Measurements from ENCODE around the gene GPSM1. TPM values are rescaled to one million over a fixed set of nuclear protein-coding genes. Genes with fewer than 3 reads are reported as not detected.

GPSM1 gene
- total RNA-seq, 1 experiment from 2014 or later = 14.2 TPM

DNA sequence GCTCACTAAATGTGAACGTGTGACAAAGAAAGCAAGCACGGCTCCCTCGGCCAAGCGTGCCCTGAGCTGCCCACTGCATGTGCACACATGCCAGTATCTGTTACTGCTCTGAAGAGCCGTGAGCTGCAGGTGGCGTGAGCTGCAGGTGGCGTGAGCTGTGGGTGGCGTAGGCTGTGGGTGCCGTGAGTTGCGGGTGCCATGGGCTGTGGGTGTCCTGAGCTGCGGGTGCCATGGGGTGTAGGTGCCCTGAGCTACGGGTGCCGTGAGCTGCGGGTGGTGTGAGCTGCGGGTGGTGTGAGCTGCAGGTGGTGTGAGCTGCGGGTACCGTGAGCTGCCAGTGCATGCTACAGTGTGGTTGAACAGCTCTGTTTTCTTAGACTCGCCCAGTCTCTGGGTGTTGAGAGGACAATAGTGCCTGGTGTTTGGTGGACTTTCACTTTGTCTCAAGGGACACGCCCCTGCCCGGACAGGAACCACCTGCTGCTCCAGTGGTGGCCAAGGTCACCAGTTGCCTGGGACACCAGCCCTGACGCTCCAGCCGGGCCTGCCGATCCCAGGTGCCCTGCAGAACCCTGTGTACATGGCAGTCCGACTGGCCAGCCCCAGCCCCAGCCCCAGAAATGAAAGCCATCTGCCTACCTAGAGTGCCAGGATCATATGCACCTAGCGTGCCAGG is 30.2 kb upstream of the GPSM1 start (continued):
- TF ChIP-seq, protein P1, sequence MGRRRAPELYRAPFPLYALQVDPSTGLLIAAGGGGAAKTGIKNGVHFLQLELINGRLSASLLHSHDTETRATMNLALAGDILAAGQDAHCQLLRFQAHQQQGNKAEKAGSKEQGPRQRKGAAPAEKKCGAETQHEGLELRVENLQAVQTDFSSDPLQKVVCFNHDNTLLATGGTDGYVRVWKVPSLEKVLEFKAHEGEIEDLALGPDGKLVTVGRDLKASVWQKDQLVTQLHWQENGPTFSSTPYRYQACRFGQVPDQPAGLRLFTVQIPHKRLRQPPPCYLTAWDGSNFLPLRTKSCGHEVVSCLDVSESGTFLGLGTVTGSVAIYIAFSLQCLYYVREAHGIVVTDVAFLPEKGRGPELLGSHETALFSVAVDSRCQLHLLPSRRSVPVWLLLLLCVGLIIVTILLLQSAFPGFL (CRISPR knock-in tag; IDR thresholded peaks at IDR 0.05; ENCODE audit: borderline replicate concordance) = no peak
- TF ChIP-seq, protein P2, sequence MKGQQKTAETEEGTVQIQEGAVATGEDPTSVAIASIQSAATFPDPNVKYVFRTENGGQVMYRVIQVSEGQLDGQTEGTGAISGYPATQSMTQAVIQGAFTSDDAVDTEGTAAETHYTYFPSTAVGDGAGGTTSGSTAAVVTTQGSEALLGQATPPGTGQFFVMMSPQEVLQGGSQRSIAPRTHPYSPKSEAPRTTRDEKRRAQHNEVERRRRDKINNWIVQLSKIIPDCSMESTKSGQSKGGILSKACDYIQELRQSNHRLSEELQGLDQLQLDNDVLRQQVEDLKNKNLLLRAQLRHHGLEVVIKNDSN (CRISPR knock-in tag; IDR thresholded peaks at IDR 0.05) = no peak
- TF ChIP-seq SOX15 (CRISPR knock-in tag; IDR thresholded peaks at IDR 0.05) (no peak), KAT7 (CRISPR knock-in tag; IDR thresholded peaks at IDR 0.05; ENCODE audit: borderline replicate concordance) (no peak), HMGA2 (CRISPR knock-in tag; IDR thresholded peaks at IDR 0.05) (no peak), NFATC4 (CRISPR knock-in tag; IDR thresholded peaks at IDR 0.05) (no peak), JAZF1 (CRISPR knock-in tag; IDR thresholded peaks at IDR 0.05) (no peak), IRF2 (CRISPR knock-in tag; IDR thresholded peaks at IDR 0.05; ENCODE audit: borderline replicate concordance, low read depth) (no peak)
- TF ChIP-seq, protein P3, sequence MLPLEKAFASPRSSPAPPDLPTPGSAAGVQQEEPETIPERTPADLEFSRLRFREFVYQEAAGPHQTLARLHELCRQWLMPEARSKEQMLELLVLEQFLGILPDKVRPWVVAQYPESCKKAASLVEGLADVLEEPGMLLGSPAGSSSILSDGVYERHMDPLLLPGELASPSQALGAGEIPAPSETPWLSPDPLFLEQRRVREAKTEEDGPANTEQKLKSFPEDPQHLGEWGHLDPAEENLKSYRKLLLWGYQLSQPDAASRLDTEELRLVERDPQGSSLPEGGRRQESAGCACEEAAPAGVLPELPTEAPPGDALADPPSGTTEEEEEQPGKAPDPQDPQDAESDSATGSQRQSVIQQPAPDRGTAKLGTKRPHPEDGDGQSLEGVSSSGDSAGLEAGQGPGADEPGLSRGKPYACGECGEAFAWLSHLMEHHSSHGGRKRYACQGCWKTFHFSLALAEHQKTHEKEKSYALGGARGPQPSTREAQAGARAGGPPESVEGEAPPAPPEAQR (CRISPR knock-in tag; IDR thresholded peaks at IDR 0.05) = no peak
- TF ChIP-seq, protein P4, sequence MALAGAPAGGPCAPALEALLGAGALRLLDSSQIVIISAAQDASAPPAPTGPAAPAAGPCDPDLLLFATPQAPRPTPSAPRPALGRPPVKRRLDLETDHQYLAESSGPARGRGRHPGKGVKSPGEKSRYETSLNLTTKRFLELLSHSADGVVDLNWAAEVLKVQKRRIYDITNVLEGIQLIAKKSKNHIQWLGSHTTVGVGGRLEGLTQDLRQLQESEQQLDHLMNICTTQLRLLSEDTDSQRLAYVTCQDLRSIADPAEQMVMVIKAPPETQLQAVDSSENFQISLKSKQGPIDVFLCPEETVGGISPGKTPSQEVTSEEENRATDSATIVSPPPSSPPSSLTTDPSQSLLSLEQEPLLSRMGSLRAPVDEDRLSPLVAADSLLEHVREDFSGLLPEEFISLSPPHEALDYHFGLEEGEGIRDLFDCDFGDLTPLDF (CRISPR knock-in tag; IDR thresholded peaks at IDR 0.05) = no peak

DNA sequence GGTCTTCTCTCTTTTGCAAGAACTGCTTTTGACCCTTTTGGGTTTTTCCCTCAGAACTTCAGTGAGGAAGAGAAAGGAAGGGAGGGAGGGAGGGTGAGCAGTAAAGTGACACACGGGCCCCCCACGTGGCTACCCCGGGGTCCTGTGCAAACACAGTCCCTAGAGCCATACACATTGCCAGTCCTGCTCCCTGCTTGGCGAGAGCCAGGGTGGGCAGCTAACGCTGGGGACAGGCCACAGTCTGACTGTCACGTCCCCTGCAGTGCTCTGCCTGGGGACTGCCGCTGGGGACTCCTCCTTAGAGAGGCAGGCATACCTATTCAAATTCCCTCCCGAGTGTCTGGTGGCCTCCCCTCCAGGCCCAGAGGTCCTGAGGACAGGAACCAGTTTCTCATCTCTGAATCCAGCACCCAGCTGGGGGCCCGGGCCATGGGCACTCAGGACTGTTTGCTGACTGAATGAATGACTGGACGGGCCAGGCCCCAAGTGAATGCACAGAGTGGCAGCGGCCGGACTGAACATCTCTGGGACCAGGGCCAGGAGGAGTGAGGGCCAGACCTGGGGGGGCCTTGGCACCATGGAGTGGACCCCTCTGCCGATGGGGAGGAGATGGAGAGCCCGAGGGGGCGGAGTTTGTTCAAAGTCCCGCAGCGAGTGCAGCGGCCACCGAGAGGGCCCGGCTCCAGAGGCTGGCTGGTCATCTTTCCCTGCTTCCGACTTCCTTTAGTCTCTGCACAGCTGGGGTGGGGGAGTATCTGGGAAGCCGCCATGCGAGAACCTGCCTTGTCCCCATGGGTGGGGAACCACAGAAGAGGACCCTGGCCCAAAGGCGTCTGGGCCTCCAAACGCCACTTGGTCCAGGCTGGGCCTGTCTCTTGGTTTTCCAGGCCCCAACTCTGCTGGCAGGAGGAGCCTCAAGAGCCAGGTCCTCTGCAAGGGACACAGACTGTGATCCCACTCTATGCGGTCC is 29.3 kb upstream of the GPSM1 start:
- Mint-ChIP-seq H3K9me3 (no peaks in the 10 kb centered on the region), H3K27me3 (ENCODE audit: low read depth) (no peaks in the 10 kb centered on the region), H3K4me3 (no peak overlapping the region), H3K27ac (no peak overlapping the region; the same call in 1 of the 2 replicates), H3K4me1 (peaks cover 3% of the 10 kb centered on the region), H3K36me3 (no peaks in the 10 kb centered on the region)
- no peak for ATAC-seq
- POLR2A ChIA-PET = no interaction called here
- TF ChIP-seq ELF4 (CRISPR knock-in tag; IDR thresholded peaks at IDR 0.05; ENCODE audit: low read depth) = no peak
- CTCF ChIA-PET = no interaction called here
- no peak for DNase-seq (ENCODE audit: low spot score)

DNA sequence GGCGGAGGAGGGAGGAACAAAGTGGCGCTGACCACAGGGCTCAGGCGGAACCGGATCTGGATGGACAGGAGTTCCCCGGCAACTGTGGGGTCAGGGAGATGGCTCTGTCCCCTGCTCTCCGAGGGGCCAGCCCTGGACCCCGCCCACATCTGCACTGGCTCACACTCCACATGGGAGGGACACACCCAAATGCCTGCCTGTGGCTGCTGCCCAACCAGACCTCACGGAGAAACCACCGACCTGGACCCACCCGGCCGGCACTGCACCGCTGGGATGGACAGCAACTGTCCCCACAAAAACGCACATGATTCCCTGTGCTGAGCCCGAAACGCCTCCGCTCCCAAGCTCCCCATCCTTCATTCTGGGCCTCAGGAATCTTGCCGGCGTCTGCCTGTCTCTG is 28.2 kb upstream of the GPSM1 start:
- Mint-ChIP-seq H3K27ac (no peak overlapping the region), H3K27me3 (ENCODE audit: low read depth) (no peaks in the 10 kb centered on the region), H3K4me1 (peaks cover 3% of the 10 kb centered on the region), H3K9me3 (no peaks in the 10 kb centered on the region), H3K36me3 (no peaks in the 10 kb centered on the region), H3K4me3 (no peak overlapping the region)
- DNase-seq (ENCODE audit: low spot score) (no peak), ATAC-seq (no peak)
- POLR2A ChIA-PET = interaction anchor here (0.6 kb wide), 1 partner anchor 907 kb away, joined by 7 read pairs; no protein-coding TSS in a partner anchor
- CTCF ChIA-PET = interaction anchor here (1.2 to 1.6 kb wide), 2 partner anchors 64 to 129 kb away, joined by 3 to 5 read pairs; no protein-coding TSS in a partner anchor
- TF ChIP-seq, protein P5, sequence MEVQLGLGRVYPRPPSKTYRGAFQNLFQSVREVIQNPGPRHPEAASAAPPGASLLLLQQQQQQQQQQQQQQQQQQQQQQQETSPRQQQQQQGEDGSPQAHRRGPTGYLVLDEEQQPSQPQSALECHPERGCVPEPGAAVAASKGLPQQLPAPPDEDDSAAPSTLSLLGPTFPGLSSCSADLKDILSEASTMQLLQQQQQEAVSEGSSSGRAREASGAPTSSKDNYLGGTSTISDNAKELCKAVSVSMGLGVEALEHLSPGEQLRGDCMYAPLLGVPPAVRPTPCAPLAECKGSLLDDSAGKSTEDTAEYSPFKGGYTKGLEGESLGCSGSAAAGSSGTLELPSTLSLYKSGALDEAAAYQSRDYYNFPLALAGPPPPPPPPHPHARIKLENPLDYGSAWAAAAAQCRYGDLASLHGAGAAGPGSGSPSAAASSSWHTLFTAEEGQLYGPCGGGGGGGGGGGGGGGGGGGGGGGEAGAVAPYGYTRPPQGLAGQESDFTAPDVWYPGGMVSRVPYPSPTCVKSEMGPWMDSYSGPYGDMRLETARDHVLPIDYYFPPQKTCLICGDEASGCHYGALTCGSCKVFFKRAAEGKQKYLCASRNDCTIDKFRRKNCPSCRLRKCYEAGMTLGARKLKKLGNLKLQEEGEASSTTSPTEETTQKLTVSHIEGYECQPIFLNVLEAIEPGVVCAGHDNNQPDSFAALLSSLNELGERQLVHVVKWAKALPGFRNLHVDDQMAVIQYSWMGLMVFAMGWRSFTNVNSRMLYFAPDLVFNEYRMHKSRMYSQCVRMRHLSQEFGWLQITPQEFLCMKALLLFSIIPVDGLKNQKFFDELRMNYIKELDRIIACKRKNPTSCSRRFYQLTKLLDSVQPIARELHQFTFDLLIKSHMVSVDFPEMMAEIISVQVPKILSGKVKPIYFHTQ (CRISPR knock-in tag; IDR thresholded peaks at IDR 0.05) = no peak
- TF ChIP-seq RORB (CRISPR knock-in tag; IDR thresholded peaks at IDR 0.05) = no peak
- TF ChIP-seq, protein P6, sequence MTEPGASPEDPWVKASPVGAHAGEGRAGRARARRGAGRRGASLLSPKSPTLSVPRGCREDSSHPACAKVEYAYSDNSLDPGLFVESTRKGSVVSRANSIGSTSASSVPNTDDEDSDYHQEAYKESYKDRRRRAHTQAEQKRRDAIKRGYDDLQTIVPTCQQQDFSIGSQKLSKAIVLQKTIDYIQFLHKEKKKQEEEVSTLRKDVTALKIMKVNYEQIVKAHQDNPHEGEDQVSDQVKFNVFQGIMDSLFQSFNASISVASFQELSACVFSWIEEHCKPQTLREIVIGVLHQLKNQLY (CRISPR knock-in tag; IDR thresholded peaks at IDR 0.05) = no peak
- TF ChIP-seq, protein P7, sequence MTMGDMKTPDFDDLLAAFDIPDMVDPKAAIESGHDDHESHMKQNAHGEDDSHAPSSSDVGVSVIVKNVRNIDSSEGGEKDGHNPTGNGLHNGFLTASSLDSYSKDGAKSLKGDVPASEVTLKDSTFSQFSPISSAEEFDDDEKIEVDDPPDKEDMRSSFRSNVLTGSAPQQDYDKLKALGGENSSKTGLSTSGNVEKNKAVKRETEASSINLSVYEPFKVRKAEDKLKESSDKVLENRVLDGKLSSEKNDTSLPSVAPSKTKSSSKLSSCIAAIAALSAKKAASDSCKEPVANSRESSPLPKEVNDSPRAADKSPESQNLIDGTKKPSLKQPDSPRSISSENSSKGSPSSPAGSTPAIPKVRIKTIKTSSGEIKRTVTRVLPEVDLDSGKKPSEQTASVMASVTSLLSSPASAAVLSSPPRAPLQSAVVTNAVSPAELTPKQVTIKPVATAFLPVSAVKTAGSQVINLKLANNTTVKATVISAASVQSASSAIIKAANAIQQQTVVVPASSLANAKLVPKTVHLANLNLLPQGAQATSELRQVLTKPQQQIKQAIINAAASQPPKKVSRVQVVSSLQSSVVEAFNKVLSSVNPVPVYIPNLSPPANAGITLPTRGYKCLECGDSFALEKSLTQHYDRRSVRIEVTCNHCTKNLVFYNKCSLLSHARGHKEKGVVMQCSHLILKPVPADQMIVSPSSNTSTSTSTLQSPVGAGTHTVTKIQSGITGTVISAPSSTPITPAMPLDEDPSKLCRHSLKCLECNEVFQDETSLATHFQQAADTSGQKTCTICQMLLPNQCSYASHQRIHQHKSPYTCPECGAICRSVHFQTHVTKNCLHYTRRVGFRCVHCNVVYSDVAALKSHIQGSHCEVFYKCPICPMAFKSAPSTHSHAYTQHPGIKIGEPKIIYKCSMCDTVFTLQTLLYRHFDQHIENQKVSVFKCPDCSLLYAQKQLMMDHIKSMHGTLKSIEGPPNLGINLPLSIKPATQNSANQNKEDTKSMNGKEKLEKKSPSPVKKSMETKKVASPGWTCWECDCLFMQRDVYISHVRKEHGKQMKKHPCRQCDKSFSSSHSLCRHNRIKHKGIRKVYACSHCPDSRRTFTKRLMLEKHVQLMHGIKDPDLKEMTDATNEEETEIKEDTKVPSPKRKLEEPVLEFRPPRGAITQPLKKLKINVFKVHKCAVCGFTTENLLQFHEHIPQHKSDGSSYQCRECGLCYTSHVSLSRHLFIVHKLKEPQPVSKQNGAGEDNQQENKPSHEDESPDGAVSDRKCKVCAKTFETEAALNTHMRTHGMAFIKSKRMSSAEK (CRISPR knock-in tag; IDR thresholded peaks at IDR 0.05; ENCODE audit: borderline replicate concordance) = no peak
- TF ChIP-seq CREM (CRISPR knock-in tag; IDR thresholded peaks at IDR 0.05) = no peak
- no peak for TF ChIP-seq NR1H2 (CRISPR knock-in tag; IDR thresholded peaks at IDR 0.05)
- TF ChIP-seq JUN (CRISPR knock-in tag; IDR thresholded peaks at IDR 0.05) = no peak
- TF ChIP-seq ZNF416 (CRISPR knock-in tag; IDR thresholded peaks at IDR 0.05) = no peak

Data from WTC11 (cell line).